ENCODE measurements around the gene ASXL3.

DNA sequence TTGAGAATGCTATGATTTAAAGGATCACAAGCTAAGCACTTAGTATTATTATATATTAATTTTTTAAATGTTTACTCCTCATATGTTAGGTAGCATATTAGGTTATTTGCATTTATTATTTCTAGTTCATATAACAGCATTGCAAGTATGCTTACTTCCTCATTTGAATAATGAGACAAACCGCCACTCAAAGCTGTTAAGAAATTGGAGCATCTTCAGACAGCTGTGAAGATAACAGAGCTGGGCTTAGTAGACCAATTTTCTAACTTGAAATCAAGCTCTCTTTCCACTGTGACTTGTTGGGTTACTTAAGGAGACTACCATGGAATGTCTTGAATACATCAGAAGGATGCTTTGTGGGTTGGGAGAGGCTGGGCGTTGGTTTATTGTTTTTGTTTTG, 139.3 kb downstream of the ASXL3 start:
- no peak for TF ChIP-seq CTCF (IDR thresholded peaks at IDR 0.05; ENCODE audit: low read depth, low read length, poor library complexity, severe bottlenecking)
- TF ChIP-seq EZH2phosphoT487 (IDR thresholded peaks at IDR 0.05; ENCODE audit: borderline replicate concordance, low read length) = no peak

All from DOHH2 (cell line).